H9 (cell line): ENCODE results near the gene MTMR6. TPM values are rescaled to one million over a fixed set of nuclear protein-coding genes. Genes with fewer than 3 reads are reported as not detected.

Experiments
- DNase-seq: peaks from one replicate; pipeline ENCODE4 v3.0.0-alpha.2; 2017
- H2AFZ ChIP-seq: one replicate; pipeline ENCODE4 v1.6.1; 2013; ENCODE audit warnings: mild to moderate bottlenecking, low read length, control low read depth, moderate library complexity
- H2AK5ac ChIP-seq: 2 replicates; pipeline ENCODE4 v1.6.1; 2013; ENCODE audit warnings: low read length, control low read depth, mixed read lengths; ENCODE audit not compliant: insufficient read length
- H2BK120ac ChIP-seq: one replicate; pipeline ENCODE4 v1.6.1; 2013; ENCODE audit warnings: low read depth, mild to moderate bottlenecking, low read length, control low read depth, inconsistent platforms; ENCODE audit not compliant: poor library complexity, severe bottlenecking
- H2BK12ac ChIP-seq: 2 replicates; pipeline ENCODE4 v1.6.1; 2013; ENCODE audit warnings: low read length, control low read depth, mixed read lengths, low read depth; ENCODE audit not compliant: insufficient read length
- H2BK15ac ChIP-seq: 2 replicates; pipeline ENCODE4 v1.6.1; 2013; ENCODE audit warnings: low read depth, low read length, control low read depth
- H2BK20ac ChIP-seq: one replicate; pipeline ENCODE4 v1.6.1; 2013; ENCODE audit warnings: low read depth, mild to moderate bottlenecking, low read length, control low read depth, inconsistent platforms; ENCODE audit not compliant: poor library complexity, severe bottlenecking
- H2BK5ac ChIP-seq: 2 replicates; pipeline ENCODE4 v1.6.1; 2013; ENCODE audit warnings: low read length, control low read depth, mixed read lengths; ENCODE audit not compliant: insufficient read length
- H3K14ac ChIP-seq: 2 replicates; pipeline ENCODE4 v1.6.1; 2013; ENCODE audit warnings: low read length, control low read depth; ENCODE audit not compliant: insufficient read depth
- H3K18ac ChIP-seq: 2 replicates; pipeline ENCODE4 v1.6.1; 2013; ENCODE audit warnings: low read depth, mild to moderate bottlenecking, mixed read lengths, low read length, control low read depth; ENCODE audit not compliant: insufficient read length
- H3K23ac ChIP-seq: 2 replicates; pipeline ENCODE4 v1.6.1; 2013; ENCODE audit warnings: low read length, control low read depth, mixed read lengths, low read depth; ENCODE audit not compliant: insufficient read length
- H3K23me2 ChIP-seq: 2 replicates; pipeline ENCODE4 v1.6.1; 2013; ENCODE audit warnings: low read depth, mild to moderate bottlenecking, mixed read lengths, low read length, control low read depth; ENCODE audit not compliant: insufficient read length, poor library complexity, severe bottlenecking
- H3K27ac ChIP-seq: 2 replicates; pipeline ENCODE4 v1.5.1; 2013; ENCODE audit warnings: low read length, control low read depth, mixed read lengths, low read depth; ENCODE audit not compliant: insufficient read length
- H3K27me3 ChIP-seq: 2 replicates; pipeline ENCODE4 v1.6.1; 2013; ENCODE audit warnings: low read length, control low read depth, inconsistent platforms; ENCODE audit not compliant: insufficient read depth
- H3K4ac ChIP-seq: 2 replicates; pipeline ENCODE4 v1.6.1; 2013; ENCODE audit warnings: low read depth, mild to moderate bottlenecking, control low read depth, inconsistent platforms, low read length, moderate library complexity
- H3K4me1 ChIP-seq: 2 replicates; pipeline ENCODE4 v1.6.1; 2013; ENCODE audit warnings: low read length, control low read depth, inconsistent platforms; ENCODE audit not compliant: insufficient read depth
- H3K4me2 ChIP-seq: 2 replicates; pipeline ENCODE4 v1.6.1; 2013; ENCODE audit warnings: low read length, control low read depth, mixed read lengths; ENCODE audit not compliant: insufficient read length, insufficient read depth
- H3K56ac ChIP-seq: 2 replicates; pipeline ENCODE4 v1.6.1; 2013; ENCODE audit warnings: low read depth, mild to moderate bottlenecking, mixed read lengths, low read length, control low read depth; ENCODE audit not compliant: insufficient read length
- H3K79me1 ChIP-seq: 2 replicates; pipeline ENCODE4 v1.6.1; 2013; ENCODE audit warnings: low read depth, mild to moderate bottlenecking, moderate library complexity, low read length, control low read depth, inconsistent platforms; ENCODE audit not compliant: insufficient read depth, poor library complexity, severe bottlenecking
- H3K79me2 ChIP-seq: 2 replicates; pipeline ENCODE4 v1.6.1; 2013; ENCODE audit warnings: low read length, control low read depth, inconsistent platforms; ENCODE audit not compliant: insufficient read depth
- H3K9ac ChIP-seq: 2 replicates; pipeline ENCODE4 v1.6.1; 2013; ENCODE audit warnings: low read length, control low read depth, mixed read lengths; ENCODE audit not compliant: insufficient read length; ENCODE audit errors: extremely low read depth
- H3K9me3 ChIP-seq: one replicate; pipeline ENCODE4 v1.6.1; 2013; ENCODE audit warnings: low read depth, low read length, inconsistent platforms; ENCODE audit not compliant: control insufficient read depth
- H3T11ph ChIP-seq: one replicate; pipeline ENCODE4 v1.6.1; 2013; ENCODE audit warnings: mild to moderate bottlenecking, low read length, control low read depth, inconsistent platforms
- H4K20me1 ChIP-seq: one replicate; pipeline ENCODE4 v1.6.1; 2013; ENCODE audit not compliant: control insufficient read depth, insufficient read length, insufficient read depth
- H4K5ac ChIP-seq: 2 replicates; pipeline ENCODE4 v1.6.1; 2013; ENCODE audit warnings: low read depth, mild to moderate bottlenecking, mixed read lengths, low read length, control low read depth; ENCODE audit not compliant: insufficient read length
- H4K8ac ChIP-seq: replicated peaks from 2 replicates; pipeline ENCODE4 v1.6.1; 2013; ENCODE audit warnings: low read length, control low read depth, mixed read lengths, low read depth; ENCODE audit not compliant: insufficient read length
- H4K91ac ChIP-seq: 2 replicates; pipeline ENCODE4 v1.6.1; 2013; ENCODE audit warnings: low read depth, mild to moderate bottlenecking, moderate library complexity, mixed read lengths, low read length, control low read depth; ENCODE audit not compliant: insufficient read length
- H3K27ac Mint-ChIP-seq, 3 experiments: 2 replicates in 2 of 3; 3 replicates in 1 of 3; pipeline ENCODE4 v1.8.0; 2020 to 2021; ENCODE audit warnings: mixed read lengths in 3 of 3, mild to moderate bottlenecking in 1 of 3, moderate library complexity in 1 of 3
- H3K27me3 Mint-ChIP-seq: 2 replicates; pipeline ENCODE4 v1.8.0; 2021; ENCODE audit warnings: low read depth, mild to moderate bottlenecking, moderate library complexity, mixed read lengths
- H3K36me3 Mint-ChIP-seq, 3 experiments: 2 replicates in 2 of 3; 3 replicates in 1 of 3; pipeline ENCODE4 v1.8.0; 2020 to 2021; ENCODE audit warnings: low read depth in 3 of 3, mixed read lengths in 3 of 3; ENCODE audit not compliant: insufficient read depth in 1 of 3
- H3K4me1 Mint-ChIP-seq, 2 experiments: 2 replicates each; pipeline ENCODE4 v1.8.0; 2020; ENCODE audit warnings: mixed read lengths in 2 of 2
- H3K4me3 Mint-ChIP-seq, 2 experiments: 2 replicates in 1 of 2; 3 replicates in 1 of 2; pipeline ENCODE4 v1.8.0; 2020 to 2021; ENCODE audit warnings: mild to moderate bottlenecking in 2 of 2, mixed read lengths in 2 of 2, moderate library complexity in 1 of 2
- H3K9me3 Mint-ChIP-seq, 2 experiments: 2 replicates in 1 of 2; 3 replicates in 1 of 2; pipeline ENCODE4 v1.8.0; 2020; ENCODE audit warnings: mild to moderate bottlenecking in 2 of 2, mixed read lengths in 2 of 2, moderate library complexity in 1 of 2
- CTCF ChIP-seq: fragments of 200-600 bp; sonication (generic); conservative IDR thresholded peaks from 3 replicates; pipeline ENCODE4 v1.8.0; 2021; ENCODE audit warnings: antibody characterized with exemption, mild to moderate bottlenecking
- WGBS: extraction: QIAGEN DNeasy Blood & Tissue Kit; methylation state at CpG from one replicate; pipeline ENCODE4 v1.1.7; 2013; ENCODE audit warnings: missing lambda C conversion rate, low lambda C conversion rate, mixed read lengths; ENCODE audit not compliant: insufficient read length; ENCODE audit errors: extremely low coverage; 5-methylcytosine and 5-hydroxymethylcytosine counted together
- total RNA-seq: library from RNA; stranded (reverse); gene quantifications from 2 replicates; pipeline ENCODE4 v1.2.1, GENCODE V29; 2021

The MTMR6 gene
- total RNA-seq, 1 experiment from 2014 or later: 7.0 TPM

- no peak overlapping the region for H3K4me2 ChIP-seq
- WGBS: no CpG with 5 or more reads among the region's 2 CpGs
- no peak overlapping the region for H2BK15ac ChIP-seq
- H3K79me1 ChIP-seq: no peaks in the 10 kb centered on the region
- H3K23me2 ChIP-seq: no peaks in the 10 kb centered on the region
- TF ChIP-seq CTCF: no peak
- H2BK20ac ChIP-seq: no peak overlapping the region
- no peak overlapping the region for H3K27ac ChIP-seq
- H2BK120ac ChIP-seq: no peak overlapping the region
- no peak overlapping the region for H2BK12ac ChIP-seq
- no peak overlapping the region for H3K14ac ChIP-seq
- no peak overlapping the region for H3K9ac ChIP-seq
- H3K56ac ChIP-seq: no peak overlapping the region
- no peaks in the 10 kb centered on the region for H4K20me1 ChIP-seq
- no peaks in the 10 kb centered on the region for H3K9me3 Mint-ChIP-seq
- H4K5ac ChIP-seq: no peak overlapping the region
- H3K4me3 Mint-ChIP-seq: no peak overlapping the region
- H3K9me3 ChIP-seq: no peaks in the 10 kb centered on the region
- H3K27me3 ChIP-seq: no peaks in the 10 kb centered on the region
- no peaks in the 10 kb centered on the region for H3K36me3 Mint-ChIP-seq
- H2AFZ ChIP-seq: no peak overlapping the region
- no peak overlapping the region for H3K23ac ChIP-seq
- no peak overlapping the region for H3K4ac ChIP-seq
- DNase-seq: no peak
- H4K91ac ChIP-seq: no peak overlapping the region
- H2AK5ac ChIP-seq: no peak overlapping the region
- H3K79me2 ChIP-seq: no peaks in the 10 kb centered on the region
- H3K27me3 Mint-ChIP-seq: peaks cover 2% of the 10 kb centered on the region; the same call in 1 of the 2 replicates
- no peak overlapping the region for H4K8ac ChIP-seq
- H3K18ac ChIP-seq: no peak overlapping the region
- H3K4me1 ChIP-seq: no peaks in the 10 kb centered on the region
- no peak overlapping the region for H3T11ph ChIP-seq
- no peak overlapping the region for H2BK5ac ChIP-seq
- no peak overlapping the region for H3K27ac Mint-ChIP-seq
- H3K4me1 Mint-ChIP-seq: no peaks in the 10 kb centered on the region; a peak in 1 of 4 replicates
Measured at GRCh38 chr13:25237083-25237482, 50.2 kb downstream of the MTMR6 start.
